SK-N-MC (cell line): ENCODE data around the gene AMZ1.

Source experiments
- EZH2 ChIP-seq: fragments of 200-600 bp; sonication (generic); IDR thresholded peaks from one replicate; pipeline ENCODE4 v1.6.1; 2017; ENCODE audit warnings: antibody characterized with exemption
- POLR2AphosphoS5 ChIP-seq: IDR thresholded peaks from 2 replicates; pipeline ENCODE4 v1.6.1; 2012; ENCODE audit warnings: mild to moderate bottlenecking, low read depth, low read length, borderline replicate concordance

- TF ChIP-seq POLR2AphosphoS5 (no peak), EZH2 (no peak)
Measured at GRCh38 chr7:2673934-2674333, 14.1 kb upstream of the AMZ1 start.
